LHCN-M2 (cell line): ENCODE measurements around the gene NOL4L. TPM values are rescaled to one million over a fixed set of nuclear protein-coding genes. Genes with fewer than 3 reads are reported as not detected.
"Not testable (repeated sequence)": the region's sequence is repeated elsewhere in the genome, so short reads cannot be mapped to it uniquely, and the experiment has no call there.

ENCODE experiments used
- DNase-seq: peaks from one replicate; pipeline ENCODE4 v3.0.0-alpha.2; 2012; ENCODE audit warnings: low read depth
- total RNA-seq: library from RNA; depleted of rRNA; stranded (reverse); fragments of >200 nt; gene quantifications from 2 replicates; pipeline ENCODE4 v1.2.3, GENCODE V29; 2014

The NOL4L gene
- total RNA-seq, 1 experiment from 2014 or later, result 3.0 TPM

DNA sequence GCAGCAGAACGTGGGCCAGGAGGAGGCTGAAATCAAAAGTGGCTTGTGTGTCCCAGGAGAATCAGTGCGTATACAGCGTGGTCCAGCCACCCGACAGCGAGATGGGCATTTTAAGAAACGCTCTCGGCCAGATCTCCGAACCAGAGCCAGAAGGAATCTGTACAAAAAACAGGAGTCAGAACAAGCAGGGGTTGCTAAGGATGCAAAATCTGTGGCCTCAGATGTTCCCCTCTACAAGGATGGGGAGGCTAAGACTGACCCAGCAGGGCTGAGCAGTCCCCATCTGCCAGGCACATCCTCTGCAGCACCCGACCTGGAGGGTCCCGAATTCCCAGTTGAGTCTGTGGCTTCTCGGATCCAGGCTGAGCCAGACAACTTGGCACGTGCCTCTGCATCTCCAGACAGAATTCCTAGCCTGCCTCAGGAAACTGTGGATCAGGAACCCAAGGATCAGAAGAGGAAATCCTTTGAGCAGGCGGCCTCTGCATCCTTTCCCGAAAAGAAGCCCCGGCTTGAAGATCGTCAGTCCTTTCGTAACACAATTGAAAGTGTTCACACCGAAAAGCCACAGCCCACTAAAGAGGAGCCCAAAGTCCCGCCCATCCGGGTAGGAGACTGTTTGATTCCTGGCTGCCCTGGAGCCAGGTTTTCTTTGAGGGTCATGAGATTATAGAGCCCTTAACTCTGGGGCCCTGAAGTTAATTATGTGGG, 151.7 kb downstream of the NOL4L start:
- DNase-seq, result no peak

- no peak for DNase-seq
Observed at GRCh38 chr20:32432277-32432676, 152.9 kb downstream of the NOL4L start.

DNA sequence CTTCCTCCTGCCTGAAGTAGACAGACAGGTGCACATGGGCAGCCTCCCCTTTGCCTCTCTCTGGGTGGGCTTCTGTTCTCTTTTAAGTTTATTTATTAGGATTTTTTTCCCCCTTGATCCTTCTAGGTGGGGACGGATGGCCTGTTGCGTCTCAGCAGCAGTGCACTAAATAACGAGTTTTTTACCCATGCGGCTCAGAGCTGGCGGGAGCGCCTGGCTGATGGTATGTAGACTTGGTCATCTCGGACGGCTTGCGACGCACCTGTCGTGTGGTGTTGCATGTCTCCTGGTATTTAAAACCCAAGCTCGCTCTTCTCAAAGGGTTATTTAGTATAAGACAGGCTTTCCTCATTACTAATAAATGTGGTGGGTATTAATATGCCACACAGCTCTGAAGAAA, 153.7 kb downstream of the NOL4L start:
- no peak for DNase-seq

DNA sequence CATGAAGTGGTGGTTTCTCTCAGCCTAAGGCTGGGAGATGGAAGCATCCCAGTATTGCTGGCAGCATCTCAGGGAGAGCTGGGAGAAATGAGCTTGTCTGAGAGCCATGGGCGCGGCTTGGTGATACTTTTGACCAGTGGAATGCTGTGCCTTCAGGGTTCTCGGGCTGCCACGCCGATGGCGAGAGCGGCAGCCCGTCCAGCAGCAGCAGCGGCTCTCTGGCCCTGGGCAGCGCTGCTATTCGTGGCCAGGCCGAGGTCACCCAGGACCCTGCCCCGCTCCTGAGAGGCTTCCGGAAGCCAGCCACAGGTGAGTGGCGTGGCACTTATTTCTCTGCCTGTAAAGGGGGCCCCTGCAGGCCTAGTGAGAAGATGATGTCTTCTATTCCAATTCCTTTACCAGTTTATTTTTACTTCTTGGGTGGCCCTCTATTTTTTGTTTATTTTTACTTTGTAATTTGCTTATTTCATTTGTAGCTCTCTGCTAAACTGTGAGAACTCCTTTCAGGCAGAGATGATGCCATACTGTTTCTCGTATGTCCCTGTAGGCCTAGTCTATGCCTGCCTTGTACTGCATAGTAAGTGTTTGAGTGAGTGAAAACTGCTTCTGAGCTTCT, 155.3 kb downstream of the NOL4L start:
- DNase-seq, result no peak

DNA sequence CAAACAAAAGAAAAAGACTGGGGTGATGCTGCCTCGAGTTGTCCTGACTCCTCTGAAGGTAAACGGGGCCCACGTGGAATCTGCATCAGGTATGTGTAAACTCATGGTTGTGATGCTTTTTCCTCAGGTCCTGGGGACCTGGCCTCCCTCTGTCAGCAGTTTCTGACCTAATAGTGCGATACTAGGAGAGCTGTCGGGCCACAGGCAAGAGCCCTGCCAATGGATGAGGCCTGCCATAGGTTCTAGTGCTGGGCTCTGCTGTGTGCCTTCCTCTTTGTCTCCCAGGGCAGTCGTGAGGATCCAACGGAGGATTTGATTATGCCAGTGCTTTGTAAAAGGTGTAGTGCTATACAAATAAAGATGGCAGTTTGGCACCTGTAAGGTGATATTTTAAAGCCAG, 155.8 kb downstream of the NOL4L start:
- no peak for DNase-seq

DNA sequence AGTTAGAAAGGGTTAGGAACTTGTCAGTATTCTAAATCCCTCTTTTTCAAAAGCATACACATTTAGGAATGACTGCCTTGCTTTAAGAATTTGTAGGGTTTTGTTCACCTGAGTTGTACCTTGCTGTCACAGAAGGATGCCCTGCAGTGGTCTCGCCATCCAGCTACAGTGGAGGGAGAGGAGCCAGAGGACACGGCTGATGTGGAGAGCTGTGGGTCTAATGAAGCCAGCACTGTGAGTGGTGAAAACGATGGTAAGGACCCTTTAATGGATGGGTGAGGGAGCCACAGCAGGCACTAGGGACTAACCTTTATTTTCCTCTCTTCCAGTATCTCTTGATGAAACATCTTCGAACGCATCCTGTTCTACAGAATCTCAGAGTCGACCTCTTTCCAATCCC, 157.1 kb downstream of the NOL4L start:
- DNase-seq, result no peak

GRCh38 chr20:32421290-32421689, 163.8 kb downstream of the NOL4L start:
- no peak for DNase-seq

DNA sequence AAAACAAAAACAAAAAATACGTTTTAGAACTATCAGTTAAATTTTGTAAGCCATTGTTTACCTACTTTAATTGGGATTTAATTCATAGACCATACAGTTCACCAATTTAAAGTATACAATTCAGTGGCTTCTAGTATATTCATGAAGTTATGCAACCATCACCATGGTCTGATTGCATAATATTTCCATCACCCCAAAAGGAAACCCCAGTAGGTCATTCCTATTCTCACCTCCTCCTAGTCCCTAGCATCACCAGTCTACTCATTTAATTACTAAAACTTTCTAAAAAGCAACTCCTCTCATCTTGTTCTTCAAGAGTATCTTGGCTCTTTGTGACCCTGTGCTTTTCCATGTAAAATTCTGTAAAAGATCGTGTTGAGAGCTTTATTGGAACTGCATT, 166.8 kb downstream of the NOL4L start:
- no peak for DNase-seq

- no peak for DNase-seq
Observed at GRCh38 chr20:32416206-32416605, 168.9 kb downstream of the NOL4L start.

- no peak for DNase-seq
Observed at GRCh38 chr20:32415494-32415893, 169.6 kb downstream of the NOL4L start.

GRCh38 chr20:32411955-32412706, 173.0 kb downstream of the NOL4L start:
- DNase-seq, result no peak

- DNase-seq, result not testable (repeated sequence)
Observed at GRCh38 chr20:32407131-32407750, 177.9 kb downstream of the NOL4L start.

- no peak for DNase-seq
Observed at GRCh38 chr20:32406701-32407100, 178.4 kb downstream of the NOL4L start.

- DNase-seq, result no peak
Observed at GRCh38 chr20:32404017-32404416, 181.1 kb downstream of the NOL4L start.

GRCh38 chr20:32400476-32400875, 184.7 kb downstream of the NOL4L start:
- no peak for DNase-seq

- no peak for DNase-seq
Observed at GRCh38 chr20:32397567-32398084, 187.5 kb downstream of the NOL4L start.

- no peak for DNase-seq
Observed at GRCh38 chr20:32396646-32397160, 188.4 kb downstream of the NOL4L start.

DNA sequence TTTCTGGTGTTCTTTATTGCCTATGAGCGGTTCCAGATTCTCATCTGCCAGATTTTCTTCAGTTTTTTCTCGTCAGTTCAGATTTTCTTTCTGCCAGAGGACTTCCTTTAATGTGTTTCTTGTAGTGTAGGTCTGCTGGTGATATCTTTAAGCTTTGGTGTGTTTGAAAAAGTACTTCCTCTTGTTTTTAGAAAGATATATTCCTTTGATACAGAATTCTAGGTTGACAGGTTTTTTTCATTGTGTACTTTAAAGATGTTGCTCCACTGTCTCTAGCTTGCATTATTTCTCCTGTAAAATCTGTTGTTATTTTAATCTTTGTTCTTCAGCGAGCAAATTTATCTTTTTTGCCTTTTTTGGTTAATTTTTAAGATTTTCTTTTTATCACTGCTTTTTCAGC, 190.1 kb downstream of the NOL4L start:
- DNase-seq, result no peak
